ENCODE results near the gene ZNF213.

ZNF213 gene

GRCh38 chr16:3152027-3152276 is 17.1 kb downstream of the ZNF213 start:
- no peak for TF ChIP-seq FOXP2 (optimal IDR thresholded peaks at IDR 0.05; ENCODE audit: control extremely low read depth, extremely low read length, insufficient read depth)
- no peak for TF ChIP-seq EZH2 (IDR thresholded peaks at IDR 0.05)
- no peak for TF ChIP-seq POLR2AphosphoS5 (IDR thresholded peaks at IDR 0.05; ENCODE audit: borderline replicate concordance, low read depth, low read length)
- DNase-seq (ENCODE audit: low read depth, low spot score): no peak
- Histone ChIP-seq H3K9me3 (ENCODE audit: low read depth, low read length) (no peaks in the 10 kb centered on the region), H3K27ac (peak overlapping the region; percentile 19; the same call in 1 of the 2 replicates), H3K4me3 (peak overlapping the region; percentile 87), H3K36me3 (ENCODE audit: insufficient read depth, low read length) (no peaks in the 10 kb centered on the region), H3K9ac (ENCODE audit: insufficient read length) (peak overlapping the region; percentile 28)

- DNase-seq (ENCODE audit: low read depth, low spot score): peak; percentile 88
- no peaks in the 10 kb centered on the region for H3K9me3 ChIP-seq (ENCODE audit: low read depth, low read length)
- H3K36me3 ChIP-seq (ENCODE audit: insufficient read depth, low read length): no peaks in the 10 kb centered on the region
- peak overlapping the region; percentile 19; the same call in 1 of the 2 replicates for H3K27ac ChIP-seq
- peak overlapping the region; percentile 87 for H3K4me3 ChIP-seq
- TF ChIP-seq FOXP2 (optimal IDR thresholded peaks at IDR 0.05; ENCODE audit: control extremely low read depth, extremely low read length, insufficient read depth) (no peak), POLR2AphosphoS5 (IDR thresholded peaks at IDR 0.05; ENCODE audit: borderline replicate concordance, low read depth, low read length) (0 out of 2 replicates have a peak, but pooled peaks have one; percentile 20)
- H3K9ac ChIP-seq (ENCODE audit: insufficient read length): peak overlapping the region; percentile 28
Measured at GRCh38 chr16:3152277-3152990, 17.6 kb downstream of the ZNF213 start.

GRCh38 chr16:3152991-3153368 is 18.2 kb downstream of the ZNF213 start:
- Histone ChIP-seq H3K27ac (no peak overlapping the region), H3K9ac (ENCODE audit: insufficient read length) (no peak overlapping the region), H3K9me3 (ENCODE audit: low read depth, low read length) (no peaks in the 10 kb centered on the region), H3K36me3 (ENCODE audit: insufficient read depth, low read length) (no peaks in the 10 kb centered on the region), H3K4me3 (peak overlapping the region; percentile 87)
- DNase-seq (ENCODE audit: low read depth, low spot score): no peak
- TF ChIP-seq POLR2AphosphoS5 (IDR thresholded peaks at IDR 0.05; ENCODE audit: borderline replicate concordance, low read depth, low read length) (no peak; the same call in 1 of the 2 replicates), FOXP2 (optimal IDR thresholded peaks at IDR 0.05; ENCODE audit: control extremely low read depth, extremely low read length, insufficient read depth) (no peak), EZH2 (IDR thresholded peaks at IDR 0.05) (no peak)

GRCh38 chr16:3155181-3155580 is 20.4 kb downstream of the ZNF213 start:
- Histone ChIP-seq H3K4me3 (no peak overlapping the region), H3K9ac (ENCODE audit: insufficient read length) (no peak overlapping the region), H3K9me3 (ENCODE audit: low read depth, low read length) (no peaks in the 10 kb centered on the region), H3K36me3 (ENCODE audit: insufficient read depth, low read length) (no peaks in the 10 kb centered on the region), H3K27ac (no peak overlapping the region)
- DNase-seq (ENCODE audit: low read depth, low spot score): no peak
- TF ChIP-seq FOXP2 (optimal IDR thresholded peaks at IDR 0.05; ENCODE audit: control extremely low read depth, extremely low read length, insufficient read depth) (no peak), EZH2 (IDR thresholded peaks at IDR 0.05) (no peak), POLR2AphosphoS5 (IDR thresholded peaks at IDR 0.05; ENCODE audit: borderline replicate concordance, low read depth, low read length) (no peak)

- Histone ChIP-seq H3K9ac (ENCODE audit: insufficient read length) (no peak overlapping the region), H3K27ac (no peak overlapping the region), H3K4me3 (no peak overlapping the region), H3K9me3 (ENCODE audit: low read depth, low read length) (no peaks in the 10 kb centered on the region), H3K36me3 (ENCODE audit: insufficient read depth, low read length) (no peaks in the 10 kb centered on the region)
- DNase-seq (ENCODE audit: low read depth, low spot score): no peak
- no peak for TF ChIP-seq EZH2 (IDR thresholded peaks at IDR 0.05)
- TF ChIP-seq FOXP2 (optimal IDR thresholded peaks at IDR 0.05; ENCODE audit: control extremely low read depth, extremely low read length, insufficient read depth): no peak
- no peak for TF ChIP-seq POLR2AphosphoS5 (IDR thresholded peaks at IDR 0.05; ENCODE audit: borderline replicate concordance, low read depth, low read length)
Measured at GRCh38 chr16:3155972-3156371, 21.1 kb downstream of the ZNF213 start.

GRCh38 chr16:3157229-3158025 is 22.6 kb downstream of the ZNF213 start:
- peak; percentile 91 for DNase-seq (ENCODE audit: low read depth, low spot score)
- H3K27ac ChIP-seq: no peak overlapping the region
- H3K9me3 ChIP-seq (ENCODE audit: low read depth, low read length): no peaks in the 10 kb centered on the region
- H3K4me3 ChIP-seq: peak overlapping the region; percentile 83
- TF ChIP-seq POLR2AphosphoS5 (IDR thresholded peaks at IDR 0.05; ENCODE audit: borderline replicate concordance, low read depth, low read length) (no peak), EZH2 (IDR thresholded peaks at IDR 0.05) (no peak)
- peak overlapping the region; percentile 66 for H3K9ac ChIP-seq (ENCODE audit: insufficient read length)
- H3K36me3 ChIP-seq (ENCODE audit: insufficient read depth, low read length): no peaks in the 10 kb centered on the region

GRCh38 chr16:3158026-3158509 is 23.2 kb downstream of the ZNF213 start:
- peak overlapping the region; percentile 83 for H3K4me3 ChIP-seq
- TF ChIP-seq FOXP2 (optimal IDR thresholded peaks at IDR 0.05; ENCODE audit: control extremely low read depth, extremely low read length, insufficient read depth) (no peak), EZH2 (IDR thresholded peaks at IDR 0.05) (no peak), POLR2AphosphoS5 (IDR thresholded peaks at IDR 0.05; ENCODE audit: borderline replicate concordance, low read depth, low read length) (no peak)
- no peak overlapping the region for H3K27ac ChIP-seq
- no peak for DNase-seq (ENCODE audit: low read depth, low spot score)
- H3K9ac ChIP-seq (ENCODE audit: insufficient read length): peak overlapping the region; percentile 66
- H3K9me3 ChIP-seq (ENCODE audit: low read depth, low read length): no peaks in the 10 kb centered on the region
- H3K36me3 ChIP-seq (ENCODE audit: insufficient read depth, low read length): no peaks in the 10 kb centered on the region

- no peaks in the 10 kb centered on the region for H3K9me3 ChIP-seq (ENCODE audit: low read depth, low read length)
- TF ChIP-seq POLR2AphosphoS5 (IDR thresholded peaks at IDR 0.05; ENCODE audit: borderline replicate concordance, low read depth, low read length): no peak
- TF ChIP-seq FOXP2 (optimal IDR thresholded peaks at IDR 0.05; ENCODE audit: control extremely low read depth, extremely low read length, insufficient read depth): no peak
- no peak for TF ChIP-seq EZH2 (IDR thresholded peaks at IDR 0.05)
- no peak for DNase-seq (ENCODE audit: low read depth, low spot score)
Measured at GRCh38 chr16:3158510-3159314, 23.9 kb downstream of the ZNF213 start.

More at GRCh38 chr16:3158510-3159314, 23.9 kb downstream of the ZNF213 start:
- peak overlapping the region; percentile 80 for H3K9ac ChIP-seq (ENCODE audit: insufficient read length)
- no peaks in the 10 kb centered on the region for H3K36me3 ChIP-seq (ENCODE audit: insufficient read depth, low read length)
- peak overlapping the region; percentile 68; the same call in 1 of the 2 replicates for H3K27ac ChIP-seq
- peak overlapping the region; percentile 83 for H3K4me3 ChIP-seq

All from SK-N-MC (cell line).